ENCODE data around the gene CDCA7. TPM values are rescaled to one million over a fixed set of nuclear protein-coding genes. Genes with fewer than 3 reads are reported as not detected.

The CDCA7 gene
- total RNA-seq, 2 experiments from 2014 or later = 1.6 to 1.8 TPM

GRCh38 chr2:173370198-173370597, 15.5 kb downstream of the CDCA7 start:
- intact Hi-C loops (cut with DNase I, micrococcal nuclease) = no loop called here
- Histone ChIP-seq H3K4me1 (ENCODE audit: insufficient read depth, low read length) (peaks cover 3% of the 10 kb centered on the region), H3K9me3 (ENCODE audit: control insufficient read depth in 1 of 2, insufficient read depth in 1 of 2, low read length in 2 of 2) (no peaks in the 10 kb centered on the region), H3K36me3 (ENCODE audit: insufficient read depth, low read length) (no peaks in the 10 kb centered on the region), H3K27ac (ENCODE audit: low read depth in 1 of 2, low read length in 2 of 2) (no peak overlapping the region), H3K27me3 (ENCODE audit: control insufficient read depth in 1 of 2, insufficient read depth in 2 of 2, low read length in 2 of 2) (no peaks in the 10 kb centered on the region), H3K4me3 (ENCODE audit: low read length) (no peak overlapping the region)
- Mint-ChIP-seq H3K9me3 (no peaks in the 10 kb centered on the region), H3K36me3 (ENCODE audit: low read depth) (no peaks in the 10 kb centered on the region), H3K4me3 (no peak overlapping the region), H3K27ac (no peak overlapping the region), H3K27me3 (no peaks in the 10 kb centered on the region), H3K4me1 (ENCODE audit: low read depth) (peaks cover 6% of the 10 kb centered on the region)
- ATAC-seq (ENCODE audit: poor library complexity) (no peak), DNase-seq (peak in 2 of 14 experiments; percentile 9 to 34)
- TF ChIP-seq, protein P1, sequence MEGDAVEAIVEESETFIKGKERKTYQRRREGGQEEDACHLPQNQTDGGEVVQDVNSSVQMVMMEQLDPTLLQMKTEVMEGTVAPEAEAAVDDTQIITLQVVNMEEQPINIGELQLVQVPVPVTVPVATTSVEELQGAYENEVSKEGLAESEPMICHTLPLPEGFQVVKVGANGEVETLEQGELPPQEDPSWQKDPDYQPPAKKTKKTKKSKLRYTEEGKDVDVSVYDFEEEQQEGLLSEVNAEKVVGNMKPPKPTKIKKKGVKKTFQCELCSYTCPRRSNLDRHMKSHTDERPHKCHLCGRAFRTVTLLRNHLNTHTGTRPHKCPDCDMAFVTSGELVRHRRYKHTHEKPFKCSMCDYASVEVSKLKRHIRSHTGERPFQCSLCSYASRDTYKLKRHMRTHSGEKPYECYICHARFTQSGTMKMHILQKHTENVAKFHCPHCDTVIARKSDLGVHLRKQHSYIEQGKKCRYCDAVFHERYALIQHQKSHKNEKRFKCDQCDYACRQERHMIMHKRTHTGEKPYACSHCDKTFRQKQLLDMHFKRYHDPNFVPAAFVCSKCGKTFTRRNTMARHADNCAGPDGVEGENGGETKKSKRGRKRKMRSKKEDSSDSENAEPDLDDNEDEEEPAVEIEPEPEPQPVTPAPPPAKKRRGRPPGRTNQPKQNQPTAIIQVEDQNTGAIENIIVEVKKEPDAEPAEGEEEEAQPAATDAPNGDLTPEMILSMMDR (IDR thresholded peaks at IDR 0.05) = no peak
- ChIA-PET POLR2A (interaction anchor here (0.6 kb wide), 1 partner anchor 1400 kb away, joined by 3 read pairs; no protein-coding TSS in a partner anchor), CTCF (no interaction called here)

- Histone ChIP-seq H3K4me1 (ENCODE audit: insufficient read depth, low read length) (peaks cover 3% of the 10 kb centered on the region), H3K27ac (ENCODE audit: low read depth in 1 of 2, low read length in 2 of 2) (no peak overlapping the region), H3K9me3 (ENCODE audit: control insufficient read depth in 1 of 2, insufficient read depth in 1 of 2, low read length in 2 of 2) (no peaks in the 10 kb centered on the region), H3K4me3 (ENCODE audit: low read length) (no peak overlapping the region), H3K36me3 (ENCODE audit: insufficient read depth, low read length) (no peaks in the 10 kb centered on the region), H3K27me3 (ENCODE audit: control insufficient read depth in 1 of 2, insufficient read depth in 2 of 2, low read length in 2 of 2) (no peaks in the 10 kb centered on the region)
- Mint-ChIP-seq H3K4me3 (no peak overlapping the region), H3K27ac (no peak overlapping the region), H3K9me3 (no peaks in the 10 kb centered on the region), H3K4me1 (ENCODE audit: low read depth) (peaks cover 6% of the 10 kb centered on the region), H3K36me3 (ENCODE audit: low read depth) (no peaks in the 10 kb centered on the region), H3K27me3 (no peaks in the 10 kb centered on the region)
- intact Hi-C loops (cut with DNase I, micrococcal nuclease) = no loop called here
- DNase-seq = no peak
- TF ChIP-seq, protein P1 (IDR thresholded peaks at IDR 0.05) = no peak
- ChIA-PET CTCF (no interaction called here), POLR2A (no interaction called here)
- ATAC-seq (ENCODE audit: poor library complexity) = no peak
These were observed 16.4 kb downstream of the CDCA7 start for GRCh38 chr2:173371023-173371422.

DNA sequence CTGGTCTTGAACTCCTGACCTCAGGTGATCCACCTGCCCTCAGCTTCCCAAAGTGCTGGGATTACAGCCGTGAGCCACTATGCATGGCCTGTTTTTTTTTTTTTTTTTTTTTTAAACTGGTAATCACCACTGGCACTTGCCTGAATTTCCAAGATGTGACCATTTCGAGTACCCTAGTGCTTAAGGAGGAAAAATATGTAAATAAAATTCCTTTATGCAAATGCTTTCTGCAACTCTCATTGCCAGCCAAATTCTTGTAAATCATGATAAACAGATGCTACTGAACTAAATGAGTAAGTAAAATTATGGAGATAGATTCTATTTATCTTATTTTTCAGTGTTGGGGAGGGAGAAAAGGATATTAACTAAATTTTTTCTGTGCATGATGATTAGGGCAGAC, 18.6 kb downstream of the CDCA7 start:
- TF ChIP-seq, protein P1 (IDR thresholded peaks at IDR 0.05) = no peak
- Histone ChIP-seq H3K36me3 (ENCODE audit: insufficient read depth, low read length) (no peaks in the 10 kb centered on the region), H3K27ac (ENCODE audit: low read depth in 1 of 2, low read length in 2 of 2) (no peak overlapping the region), H3K27me3 (ENCODE audit: control insufficient read depth in 1 of 2, insufficient read depth in 2 of 2, low read length in 2 of 2) (no peaks in the 10 kb centered on the region), H3K4me1 (ENCODE audit: insufficient read depth, low read length) (peaks cover 3% of the 10 kb centered on the region), H3K4me3 (ENCODE audit: low read length) (no peak overlapping the region), H3K9me3 (ENCODE audit: control insufficient read depth in 1 of 2, insufficient read depth in 1 of 2, low read length in 2 of 2) (no peaks in the 10 kb centered on the region)
- CTCF ChIA-PET = interaction anchor here (1.4 kb wide), 1 partner anchor 9 kb away, joined by 4 read pairs; no protein-coding TSS in a partner anchor
- POLR2A ChIA-PET = no interaction called here
- Mint-ChIP-seq H3K36me3 (ENCODE audit: low read depth) (no peaks in the 10 kb centered on the region), H3K4me1 (ENCODE audit: low read depth) (peaks cover 6% of the 10 kb centered on the region), H3K27ac (no peak overlapping the region), H3K27me3 (no peaks in the 10 kb centered on the region), H3K9me3 (no peaks in the 10 kb centered on the region), H3K4me3 (no peak overlapping the region)
- intact Hi-C loops (cut with DNase I, micrococcal nuclease) = no loop called here
- DNase-seq = no peak
- ATAC-seq (ENCODE audit: poor library complexity) = no peak

Measured in CD4-positive, alpha-beta T cell (primary cell).